ENCODE measurements around the gene KRTAP9-4.
"Not testable (repeated sequence)": the region's sequence is repeated elsewhere in the genome, so short reads cannot be mapped to it uniquely, and the experiment has no call there.

KRTAP9-4 gene

DNA sequence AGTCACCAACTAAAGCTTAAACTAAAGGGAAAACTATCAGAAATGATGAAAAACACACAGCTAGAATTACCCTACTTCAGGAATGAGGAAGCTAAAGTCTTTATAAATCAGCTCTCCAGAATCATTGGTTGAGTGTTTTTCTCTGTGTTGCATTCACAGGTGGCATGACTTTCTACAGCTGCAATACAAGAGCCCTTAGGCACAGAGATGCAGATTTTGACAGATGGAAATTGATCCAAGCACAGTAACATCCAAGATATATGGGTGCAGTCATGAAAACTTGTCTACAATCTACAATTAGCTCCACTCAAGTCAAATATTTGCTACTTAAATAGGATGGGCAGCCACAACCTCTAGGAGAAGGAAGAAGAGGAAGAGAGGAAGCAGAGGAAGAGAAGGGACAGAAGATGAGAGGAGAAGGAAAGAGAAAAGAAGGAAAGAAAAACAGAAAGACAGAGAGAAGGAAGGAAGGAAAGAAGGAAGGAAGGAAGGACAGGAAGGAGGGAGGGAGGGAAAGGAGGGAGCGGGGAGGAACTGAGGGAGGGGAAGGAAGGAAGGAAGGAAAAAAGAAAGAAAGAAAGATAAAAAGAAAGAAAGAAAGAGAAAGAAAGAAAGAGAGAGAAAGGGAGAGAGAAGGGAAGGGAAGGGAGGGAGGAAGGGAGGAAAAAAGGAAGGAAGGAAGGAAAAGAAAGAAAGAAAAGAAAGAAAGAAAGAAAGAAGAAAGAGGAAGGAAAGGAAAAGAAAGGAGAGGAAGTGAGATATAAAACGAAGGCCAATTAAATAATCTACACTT is 2.3 kb upstream of the KRTAP9-4 start:
- not testable (repeated sequence) for H3K27ac ChIP-seq (ENCODE audit: low read depth, low read length)

DNA sequence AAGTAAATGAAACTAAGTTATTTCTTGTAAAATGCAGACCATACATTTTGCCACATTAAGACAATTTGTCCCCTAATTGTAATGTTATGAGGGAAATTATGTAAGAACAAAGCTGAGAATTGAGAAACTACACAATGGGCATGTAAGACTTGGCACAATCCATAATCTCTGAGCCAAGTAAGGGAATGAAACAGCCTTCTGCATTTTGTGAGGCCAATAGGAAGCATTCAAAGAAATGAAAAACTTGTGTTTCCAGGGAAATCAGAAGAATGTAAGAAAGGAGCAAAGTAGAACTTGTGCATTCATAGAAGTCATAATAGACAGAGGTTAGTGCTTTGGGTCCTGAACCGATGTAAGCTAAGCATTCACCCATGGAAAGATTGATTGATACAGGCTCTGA is 1.8 kb downstream of the KRTAP9-4 start:
- Histone ChIP-seq H3K9ac (ENCODE audit: low read length) (no peak overlapping the region), H3K4me1 (ENCODE audit: control insufficient read depth, insufficient read depth, low read length) (no peaks in the 10 kb centered on the region), H3K4me3 (ENCODE audit: low read length) (no peak overlapping the region), H3K27me3 (ENCODE audit: control insufficient read depth, insufficient read depth, low read length) (no peaks in the 10 kb centered on the region), H3K27ac (ENCODE audit: low read depth, low read length) (no peak overlapping the region), H3K36me3 (ENCODE audit: control insufficient read depth, insufficient read depth, low read length) (no peaks in the 10 kb centered on the region)

More for the DNA sequence above, 2.3 kb upstream of the KRTAP9-4 start:
- H3K4me3 ChIP-seq (ENCODE audit: low read length); H3K36me3 ChIP-seq (ENCODE audit: control insufficient read depth, insufficient read depth, low read length); H3K27me3 ChIP-seq (ENCODE audit: control insufficient read depth, insufficient read depth, low read length); H3K9ac ChIP-seq (ENCODE audit: low read length); H3K4me1 ChIP-seq (ENCODE audit: control insufficient read depth, insufficient read depth, low read length): not testable (repeated sequence)

DNA sequence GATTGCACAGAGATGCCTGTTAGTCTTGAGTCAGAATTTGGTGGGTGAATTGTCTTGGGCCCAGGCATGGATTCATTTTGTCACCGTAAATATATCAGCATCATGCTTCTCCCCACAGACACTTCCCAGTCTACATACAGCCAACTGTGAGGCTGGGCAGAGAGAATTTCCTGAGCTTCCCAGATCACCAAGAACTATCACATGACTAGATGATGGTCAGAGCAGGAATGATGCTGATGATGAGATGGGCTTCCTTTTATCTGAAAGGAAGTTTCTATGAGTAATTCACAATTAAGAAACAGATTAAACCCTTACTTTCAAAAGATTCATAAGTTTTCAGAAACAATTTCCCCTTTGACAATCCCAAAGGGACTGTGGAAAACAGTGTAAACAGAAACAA is 5.4 kb downstream of the KRTAP9-4 start:
- no peak overlapping the region for H3K27ac ChIP-seq (ENCODE audit: low read depth, low read length)
- H3K27me3 ChIP-seq (ENCODE audit: control insufficient read depth, insufficient read depth, low read length), result no peaks in the 10 kb centered on the region
- H3K4me3 ChIP-seq (ENCODE audit: low read length), result no peak overlapping the region
- no peaks in the 10 kb centered on the region for H3K4me1 ChIP-seq (ENCODE audit: control insufficient read depth, insufficient read depth, low read length)
- no peak overlapping the region for H3K9ac ChIP-seq (ENCODE audit: low read length)
- no peaks in the 10 kb centered on the region for H3K36me3 ChIP-seq (ENCODE audit: control insufficient read depth, insufficient read depth, low read length)

DNA sequence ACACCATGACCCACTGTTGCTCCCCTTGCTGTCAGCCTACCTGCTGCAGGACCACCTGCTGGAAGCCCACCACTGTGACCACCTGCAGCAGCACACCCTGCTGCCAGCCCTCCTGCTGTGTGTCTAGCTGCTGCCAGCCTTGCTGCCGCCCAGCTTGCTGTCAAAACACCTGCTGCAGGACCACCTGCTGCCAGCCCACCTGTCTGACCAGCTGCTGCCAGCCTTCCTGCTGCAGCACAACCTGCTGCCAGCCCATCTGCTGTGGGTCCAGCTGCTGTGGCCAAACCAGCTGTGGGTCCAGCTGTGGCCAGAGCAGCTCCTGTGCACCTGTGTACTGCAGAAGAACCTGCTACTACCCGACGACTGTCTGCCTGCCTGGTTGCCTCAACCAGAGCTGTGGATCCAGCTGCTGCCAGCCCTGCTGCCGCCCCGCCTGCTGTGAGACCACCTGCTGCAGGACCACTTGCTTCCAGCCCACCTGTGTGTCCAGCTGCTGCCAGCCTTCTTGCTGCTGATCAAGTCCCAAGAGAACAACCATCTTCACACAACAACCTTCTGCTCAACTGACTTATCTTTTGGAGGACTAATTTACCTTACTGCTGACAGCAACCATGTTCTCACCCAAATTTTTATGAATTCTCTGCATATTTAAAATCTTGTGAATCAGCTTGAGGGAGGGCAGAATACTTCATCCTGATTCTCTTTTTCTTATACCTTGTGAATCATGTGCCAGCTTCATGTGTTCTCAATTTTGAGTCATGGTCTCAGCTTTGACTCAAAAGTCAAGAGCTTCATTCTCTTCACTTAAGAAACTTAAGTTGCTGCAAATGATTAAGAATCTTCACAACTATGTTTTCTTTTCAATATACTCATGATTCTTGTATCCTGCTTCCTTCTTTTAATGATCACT is 6.1 kb downstream of the KRTAP9-4 start, which contains the start of gene KRTAP9-9:
Gene KRTAP9-9, plus strand, starts transcription at position 4 of the 910 bp plus-strand sequence.
- H3K4me3 ChIP-seq (ENCODE audit: low read length); H3K27ac ChIP-seq (ENCODE audit: low read depth, low read length): not testable (repeated sequence)

DNA sequence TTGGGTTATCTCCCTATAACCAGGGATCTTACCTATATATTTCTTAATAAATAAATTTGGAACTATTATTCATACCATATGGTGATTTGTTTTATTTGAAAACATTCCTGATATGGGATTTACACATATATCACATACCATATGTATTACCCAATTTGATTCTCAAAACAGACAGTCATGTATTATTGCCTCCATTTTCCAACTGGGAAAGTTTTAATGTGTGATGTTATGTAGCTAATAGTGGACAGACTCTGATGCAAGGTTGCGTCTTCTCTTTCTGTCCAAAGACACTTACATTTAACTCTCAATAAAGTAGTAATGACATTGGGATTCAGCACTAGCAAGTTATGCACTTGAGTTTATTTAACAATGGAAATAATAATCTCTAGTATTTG is 6.8 kb downstream of the KRTAP9-4 start:
- H3K36me3 ChIP-seq (ENCODE audit: control insufficient read depth, insufficient read depth, low read length), result no peaks in the 10 kb centered on the region
- H3K9ac ChIP-seq (ENCODE audit: low read length), result no peak overlapping the region
- no peaks in the 10 kb centered on the region for H3K27me3 ChIP-seq (ENCODE audit: control insufficient read depth, insufficient read depth, low read length)
- H3K4me1 ChIP-seq (ENCODE audit: control insufficient read depth, insufficient read depth, low read length), result no peaks in the 10 kb centered on the region
- H3K27ac ChIP-seq (ENCODE audit: low read depth, low read length), result no peak overlapping the region
- H3K4me3 ChIP-seq (ENCODE audit: low read length), result no peak overlapping the region

More for the DNA sequence above, 6.1 kb downstream of the KRTAP9-4 start, which contains the start of gene KRTAP9-9:
- not testable (repeated sequence) for H3K4me1 ChIP-seq (ENCODE audit: control insufficient read depth, insufficient read depth, low read length); H3K9ac ChIP-seq (ENCODE audit: low read length); H3K27me3 ChIP-seq (ENCODE audit: control insufficient read depth, insufficient read depth, low read length); H3K36me3 ChIP-seq (ENCODE audit: control insufficient read depth, insufficient read depth, low read length)

DNA sequence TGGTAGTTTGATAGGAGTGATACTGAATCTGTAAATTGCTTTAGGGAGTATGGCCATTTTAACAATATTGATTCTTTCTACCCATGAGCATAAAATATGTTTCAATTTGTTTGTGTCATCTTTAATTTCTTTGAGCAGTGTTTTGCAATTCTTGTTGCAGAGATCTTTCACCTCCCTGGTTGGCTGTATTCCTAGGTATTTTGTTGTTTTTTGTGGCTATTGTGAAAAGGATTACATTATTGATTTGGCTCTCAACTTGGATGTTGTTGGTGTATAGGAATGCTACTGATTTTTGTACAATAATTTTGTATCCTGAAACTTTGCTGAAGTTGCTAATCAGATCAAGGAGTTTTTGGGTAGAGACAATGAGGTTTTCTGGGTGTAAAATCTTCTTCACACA is 8.9 kb downstream of the KRTAP9-4 start:
- Histone ChIP-seq H3K4me1 (ENCODE audit: control insufficient read depth, insufficient read depth, low read length) (no peaks in the 10 kb centered on the region), H3K27ac (ENCODE audit: low read depth, low read length) (no peak overlapping the region), H3K36me3 (ENCODE audit: control insufficient read depth, insufficient read depth, low read length) (no peaks in the 10 kb centered on the region), H3K9ac (ENCODE audit: low read length) (no peak overlapping the region), H3K27me3 (ENCODE audit: control insufficient read depth, insufficient read depth, low read length) (no peaks in the 10 kb centered on the region), H3K4me3 (ENCODE audit: low read length) (no peak overlapping the region)

DNA sequence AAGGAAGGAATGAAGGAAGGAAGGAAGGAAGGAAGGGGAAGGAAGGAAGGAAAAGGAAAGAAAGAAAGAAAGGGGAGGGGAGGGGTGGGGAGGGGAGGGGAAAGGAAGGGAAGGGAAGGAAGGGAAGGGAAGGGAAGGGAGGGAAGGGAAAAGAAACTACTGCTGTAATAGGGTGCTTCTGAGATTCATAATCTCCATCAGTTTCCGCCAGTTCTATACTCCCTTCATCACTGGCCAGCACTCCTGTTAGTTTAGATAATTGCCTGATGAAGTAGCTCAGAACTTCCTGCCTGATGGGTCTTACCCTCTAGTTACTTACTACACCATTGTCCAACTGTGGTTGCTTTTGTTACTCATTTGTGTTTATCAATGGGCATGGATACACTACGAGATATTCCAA is 13.7 kb downstream of the KRTAP9-4 start:
- no peaks in the 10 kb centered on the region for H3K27me3 ChIP-seq (ENCODE audit: control insufficient read depth, insufficient read depth, low read length)
- no peak overlapping the region for H3K9ac ChIP-seq (ENCODE audit: low read length)
- no peaks in the 10 kb centered on the region for H3K4me1 ChIP-seq (ENCODE audit: control insufficient read depth, insufficient read depth, low read length)

DNA sequence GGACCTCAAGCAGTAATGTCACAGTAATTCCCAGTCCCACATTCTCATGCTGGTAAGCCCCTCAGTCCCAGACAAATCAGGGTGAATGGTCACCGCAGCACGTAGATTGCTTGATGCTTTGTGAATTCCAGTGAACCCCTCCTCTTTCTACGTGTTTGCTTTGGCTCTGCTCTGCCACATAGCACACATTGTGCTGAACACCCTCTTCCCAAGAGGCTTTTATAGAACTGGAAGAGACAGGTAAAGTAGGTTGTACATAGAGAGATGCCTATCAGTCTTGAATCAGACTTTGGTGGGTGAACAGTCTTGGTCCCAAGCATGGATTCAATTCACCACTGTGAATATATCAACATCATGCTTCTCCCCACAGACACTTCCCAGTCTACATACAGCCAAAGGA is 15.1 kb downstream of the KRTAP9-4 start:
- Histone ChIP-seq H3K27ac (ENCODE audit: low read depth, low read length) (no peak overlapping the region), H3K4me1 (ENCODE audit: control insufficient read depth, insufficient read depth, low read length) (no peaks in the 10 kb centered on the region), H3K27me3 (ENCODE audit: control insufficient read depth, insufficient read depth, low read length) (no peaks in the 10 kb centered on the region), H3K36me3 (ENCODE audit: control insufficient read depth, insufficient read depth, low read length) (no peaks in the 10 kb centered on the region), H3K9ac (ENCODE audit: low read length) (no peak overlapping the region), H3K4me3 (ENCODE audit: low read length) (no peak overlapping the region)

More for the DNA sequence above, 13.7 kb downstream of the KRTAP9-4 start:
- Histone ChIP-seq H3K36me3 (ENCODE audit: control insufficient read depth, insufficient read depth, low read length) (no peaks in the 10 kb centered on the region), H3K27ac (ENCODE audit: low read depth, low read length) (no peak overlapping the region), H3K4me3 (ENCODE audit: low read length) (no peak overlapping the region)

DNA sequence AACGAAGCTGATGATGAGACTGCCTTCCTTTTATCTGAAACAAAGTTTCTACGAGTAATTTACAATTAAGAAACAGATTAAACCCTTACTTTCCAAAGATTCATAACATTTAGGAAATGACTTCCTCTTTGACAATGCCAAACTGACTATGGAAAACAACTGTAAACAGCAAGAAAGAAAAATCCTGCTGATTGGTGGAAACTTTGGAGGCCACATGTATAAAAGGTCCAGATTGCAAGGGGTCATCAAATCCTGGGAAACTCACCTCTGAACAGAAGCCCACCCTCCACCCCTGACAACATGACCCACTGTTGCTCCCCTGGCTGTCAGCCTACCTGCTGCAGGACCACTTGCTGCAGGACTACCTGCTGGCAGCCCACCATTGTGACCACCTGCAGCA is 15.6 kb downstream of the KRTAP9-4 start, which contains the start of gene KRTAP9-6:
Gene KRTAP9-6, plus strand, starts transcription at position 301 of the 400 bp plus-strand sequence. Its CDS starts 0 bp downstream, at position 301.
- no peaks in the 10 kb centered on the region for H3K36me3 ChIP-seq (ENCODE audit: control insufficient read depth, insufficient read depth, low read length)
- H3K4me3 ChIP-seq (ENCODE audit: low read length), result no peak within 1 kb of the TSS

DNA sequence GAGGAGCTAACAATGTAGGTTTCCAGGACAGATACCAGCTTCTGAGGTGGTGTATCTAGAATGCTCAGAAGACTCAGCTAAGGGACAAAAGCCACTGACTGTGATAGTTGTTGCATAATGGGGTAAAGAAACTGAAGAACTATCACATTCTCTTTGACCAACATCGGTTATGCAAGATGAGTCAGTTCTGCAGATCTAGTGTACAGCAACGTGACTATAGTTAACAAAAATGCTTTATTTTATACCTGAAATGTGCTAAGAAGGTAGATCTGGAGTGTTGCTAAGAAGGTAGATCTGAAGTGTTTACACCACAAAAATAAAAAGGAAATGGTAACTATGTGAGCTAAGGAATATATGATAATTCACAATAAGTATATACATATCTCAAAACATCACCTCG is 18.2 kb downstream of the KRTAP9-4 start:
- Histone ChIP-seq H3K36me3 (ENCODE audit: control insufficient read depth, insufficient read depth, low read length) (no peaks in the 10 kb centered on the region), H3K27ac (ENCODE audit: low read depth, low read length) (no peak overlapping the region), H3K4me3 (ENCODE audit: low read length) (no peak overlapping the region), H3K9ac (ENCODE audit: low read length) (no peak overlapping the region), H3K27me3 (ENCODE audit: control insufficient read depth, insufficient read depth, low read length) (no peaks in the 10 kb centered on the region), H3K4me1 (ENCODE audit: control insufficient read depth, insufficient read depth, low read length) (no peaks in the 10 kb centered on the region)

More for the DNA sequence above, 15.6 kb downstream of the KRTAP9-4 start, which contains the start of gene KRTAP9-6:
- H3K4me1 ChIP-seq (ENCODE audit: control insufficient read depth, insufficient read depth, low read length), result no peaks in the 10 kb centered on the region
- H3K27ac ChIP-seq (ENCODE audit: low read depth, low read length), result no peak within 1 kb of the TSS
- no peak within 1 kb of the TSS for H3K9ac ChIP-seq (ENCODE audit: low read length)
- no peaks in the 10 kb centered on the region for H3K27me3 ChIP-seq (ENCODE audit: control insufficient read depth, insufficient read depth, low read length)

DNA sequence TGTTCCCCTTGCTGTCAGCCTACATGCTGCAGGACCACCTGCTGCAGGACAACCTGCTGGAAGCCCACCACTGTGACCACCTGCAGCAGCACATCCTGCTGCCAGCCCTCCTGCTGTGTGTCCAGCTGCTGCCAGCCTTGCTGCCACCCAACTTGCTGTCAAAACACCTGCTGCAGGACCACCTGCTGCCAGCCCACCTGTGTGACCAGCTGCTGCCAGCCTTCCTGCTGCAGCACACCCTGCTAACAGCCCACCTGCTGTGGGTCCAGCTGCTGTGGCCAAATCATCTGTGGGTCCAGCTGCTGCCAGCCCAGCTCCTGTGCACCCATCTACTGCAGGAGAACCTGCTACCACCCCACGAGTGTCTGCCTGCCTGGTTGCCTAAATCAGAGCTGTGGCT is 21.8 kb downstream of the KRTAP9-4 start:
- not testable (repeated sequence) for H3K36me3 ChIP-seq (ENCODE audit: control insufficient read depth, insufficient read depth, low read length); H3K27ac ChIP-seq (ENCODE audit: low read depth, low read length); H3K27me3 ChIP-seq (ENCODE audit: control insufficient read depth, insufficient read depth, low read length); H3K4me1 ChIP-seq (ENCODE audit: control insufficient read depth, insufficient read depth, low read length); H3K9ac ChIP-seq (ENCODE audit: low read length); H3K4me3 ChIP-seq (ENCODE audit: low read length)

DNA sequence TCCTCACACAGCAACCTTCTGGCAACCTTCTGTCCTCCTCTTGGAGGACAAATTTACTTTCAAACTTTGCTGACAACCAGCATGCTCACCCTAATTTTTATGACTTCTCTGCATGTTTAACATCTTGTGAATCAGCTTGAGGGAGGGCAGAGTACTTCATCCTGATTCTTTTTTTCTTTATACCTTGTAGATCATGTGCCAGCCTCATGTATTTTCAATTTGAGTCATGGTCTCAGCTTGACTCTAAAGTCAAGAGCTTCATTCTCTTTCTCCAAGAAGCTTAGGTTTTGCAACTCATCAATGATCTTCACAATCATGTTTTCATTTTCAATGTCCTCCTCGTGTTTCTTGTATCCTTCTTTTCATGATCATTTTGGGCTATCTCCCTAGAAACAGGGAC is 22.4 kb downstream of the KRTAP9-4 start:
- Histone ChIP-seq H3K27me3 (ENCODE audit: control insufficient read depth, insufficient read depth, low read length) (no peaks in the 10 kb centered on the region), H3K36me3 (ENCODE audit: control insufficient read depth, insufficient read depth, low read length) (no peaks in the 10 kb centered on the region), H3K9ac (ENCODE audit: low read length) (no peak overlapping the region), H3K4me1 (ENCODE audit: control insufficient read depth, insufficient read depth, low read length) (no peaks in the 10 kb centered on the region), H3K4me3 (ENCODE audit: low read length) (no peak overlapping the region), H3K27ac (ENCODE audit: low read depth, low read length) (no peak overlapping the region)

Measured in rectal smooth muscle tissue (tissue), 1 donor.